Glomerular visceral epithelial cell (primary cell): ENCODE measurements around the gene CACNA1A.

ENCODE experiments used
- DNase-seq: peaks from one replicate; pipeline ENCODE4 v3.0.0-alpha.2; 2016; ENCODE audit errors: extremely low spot score

The CACNA1A gene

GRCh38 chr19:13493516-13494310 is 12.6 kb downstream of the CACNA1A start:
- DNase-seq, result no peak

- peak; percentile 2 for DNase-seq
Observed at GRCh38 chr19:13492128-13492527, 14.2 kb downstream of the CACNA1A start.

GRCh38 chr19:13487985-13488384 is 18.3 kb downstream of the CACNA1A start:
- DNase-seq, result no peak

GRCh38 chr19:13484166-13484565 is 22.1 kb downstream of the CACNA1A start:
- DNase-seq, result no peak

- no peak for DNase-seq
Observed at GRCh38 chr19:13483215-13483614, 23.1 kb downstream of the CACNA1A start.

- DNase-seq, result no peak
Observed at GRCh38 chr19:13478576-13478975, 27.7 kb downstream of the CACNA1A start.

GRCh38 chr19:13476071-13476470 is 30.2 kb downstream of the CACNA1A start:
- DNase-seq, result no peak

GRCh38 chr19:13475044-13475443 is 31.2 kb downstream of the CACNA1A start:
- DNase-seq, result no peak

- no peak for DNase-seq
Observed at GRCh38 chr19:13466697-13467096, 39.6 kb downstream of the CACNA1A start.

GRCh38 chr19:13463296-13463695 is 43.0 kb downstream of the CACNA1A start:
- DNase-seq, result no peak

GRCh38 chr19:13461536-13461935 is 44.7 kb downstream of the CACNA1A start:
- no peak for DNase-seq

- no peak for DNase-seq
Observed at GRCh38 chr19:13460045-13460444, 46.2 kb downstream of the CACNA1A start.

GRCh38 chr19:13459351-13459750 is 46.9 kb downstream of the CACNA1A start:
- DNase-seq, result no peak

- no peak for DNase-seq
Observed at GRCh38 chr19:13451434-13451995, 54.8 kb downstream of the CACNA1A start.

GRCh38 chr19:13447978-13448377 is 58.3 kb downstream of the CACNA1A start:
- no peak for DNase-seq

GRCh38 chr19:13441810-13442512 is 64.3 kb downstream of the CACNA1A start:
- peak; percentile 39 for DNase-seq

GRCh38 chr19:13437919-13438618 is 68.2 kb downstream of the CACNA1A start:
- no peak for DNase-seq

GRCh38 chr19:13436352-13436751 is 69.9 kb downstream of the CACNA1A start:
- DNase-seq, result no peak

GRCh38 chr19:13430790-13431582 is 75.3 kb downstream of the CACNA1A start:
- peak; percentile 50 for DNase-seq

- DNase-seq, result no peak
Observed at GRCh38 chr19:13429563-13429962, 76.7 kb downstream of the CACNA1A start.

GRCh38 chr19:13428352-13428751 is 77.9 kb downstream of the CACNA1A start:
- no peak for DNase-seq
